HG03175 (cell line): ENCODE results near the gene ALPG.
"Not testable (repeated sequence)": the region's sequence is repeated elsewhere in the genome, so short reads cannot be mapped to it uniquely, and the experiment has no call there.

Experiments used
- ATAC-seq: cut with Tn5 transposase; IDR thresholded peaks from one replicate; pipeline ENCODE4 v1.9.1; 2021; ENCODE audit warnings: mild to moderate bottlenecking, moderate library complexity; ENCODE audit not compliant: unreplicated experiment

Gene ALPG

DNA sequence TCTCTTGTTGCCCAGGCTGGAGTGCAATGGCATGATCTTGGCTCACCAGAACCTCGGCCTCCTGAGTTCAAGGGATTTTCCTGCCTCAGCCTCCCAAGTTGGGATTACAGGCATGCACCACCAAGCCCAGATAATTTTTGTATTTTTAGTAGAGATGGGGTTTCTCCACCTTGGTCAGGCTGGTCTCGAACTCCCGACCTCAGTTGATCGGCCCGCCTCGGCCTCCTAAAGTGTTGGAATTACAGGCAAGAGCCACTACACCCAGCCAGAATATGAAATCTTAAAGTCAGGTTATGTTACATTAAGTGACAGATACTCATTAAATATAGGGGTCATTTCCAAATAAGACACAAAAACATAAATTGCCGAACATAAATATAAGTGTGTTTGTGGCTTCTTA is 12.2 kb upstream of the ALPG start:
- not testable (repeated sequence) for ATAC-seq

DNA sequence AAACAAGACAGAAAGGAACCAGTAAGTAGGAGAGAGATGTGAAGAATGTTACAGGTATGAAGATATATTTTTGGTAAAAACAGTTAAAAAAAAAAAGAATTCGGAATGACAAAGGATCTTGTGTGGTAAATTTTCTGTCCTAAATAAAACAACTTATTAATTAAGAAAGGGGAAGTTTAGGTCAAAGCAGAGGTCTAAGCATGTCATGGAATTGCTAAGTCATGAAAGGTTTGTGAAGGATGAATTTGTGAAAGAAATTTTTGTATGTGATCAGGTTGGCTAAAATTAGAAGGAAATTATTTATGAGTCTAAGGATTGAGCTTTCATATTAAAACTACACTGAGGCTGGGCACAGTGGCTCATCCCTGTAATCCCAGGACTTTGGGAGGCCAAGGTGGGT is 11.1 kb upstream of the ALPG start:
- ATAC-seq = no peak

DNA sequence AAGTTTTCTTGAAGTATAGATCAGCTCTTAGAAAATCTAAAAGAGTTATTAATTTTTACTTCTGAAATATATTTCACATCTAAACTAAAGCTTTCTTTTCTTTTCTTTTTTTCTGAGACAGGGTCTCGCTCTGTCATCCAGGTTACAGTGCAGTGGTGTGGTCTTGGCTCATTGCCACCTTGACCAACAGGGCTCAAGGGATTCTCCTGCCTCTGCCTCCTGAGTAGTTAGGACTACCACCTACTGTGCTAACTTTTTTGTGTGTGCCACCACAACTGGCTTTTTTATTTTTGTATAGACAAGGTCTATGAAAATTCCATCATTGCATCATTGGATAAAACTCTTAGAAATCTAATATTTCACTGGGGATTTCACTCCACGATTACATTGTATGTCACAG is 10.0 kb upstream of the ALPG start:
- ATAC-seq = no peak

DNA sequence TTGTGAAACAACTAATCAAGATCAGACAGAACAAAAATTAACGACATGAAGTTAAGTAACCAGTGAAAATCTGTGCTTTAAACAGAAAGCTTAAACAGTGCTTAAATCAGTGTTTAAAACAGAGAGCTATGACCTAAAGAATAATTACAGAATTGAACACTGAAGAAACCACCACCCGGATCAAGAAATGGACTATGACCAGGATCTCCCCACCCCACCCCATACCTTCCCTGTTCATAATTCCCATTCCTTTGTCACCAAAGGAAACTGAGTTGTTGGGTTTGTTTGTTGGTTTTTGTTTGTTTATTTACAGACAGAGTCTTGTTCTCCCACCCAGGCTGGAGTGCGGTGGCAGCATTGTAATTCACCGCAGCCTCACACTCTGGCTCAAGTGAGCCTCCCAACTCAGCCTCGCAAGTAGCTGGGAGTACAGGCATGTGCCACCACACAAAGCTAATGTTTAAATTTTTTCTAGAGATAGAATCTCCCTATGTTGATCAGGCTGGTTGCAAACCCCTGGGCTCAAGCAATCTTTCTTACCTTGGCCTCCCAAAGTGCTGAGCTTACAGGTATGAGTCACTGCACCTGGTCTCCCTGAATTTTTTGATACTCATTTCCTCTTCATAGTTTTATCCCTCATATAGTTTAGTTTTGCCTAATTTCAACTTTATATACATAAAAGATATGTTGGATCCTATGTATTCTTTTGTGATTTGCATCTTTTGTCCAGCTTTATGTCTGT is 8.2 kb upstream of the ALPG start:
- no peak for ATAC-seq

DNA sequence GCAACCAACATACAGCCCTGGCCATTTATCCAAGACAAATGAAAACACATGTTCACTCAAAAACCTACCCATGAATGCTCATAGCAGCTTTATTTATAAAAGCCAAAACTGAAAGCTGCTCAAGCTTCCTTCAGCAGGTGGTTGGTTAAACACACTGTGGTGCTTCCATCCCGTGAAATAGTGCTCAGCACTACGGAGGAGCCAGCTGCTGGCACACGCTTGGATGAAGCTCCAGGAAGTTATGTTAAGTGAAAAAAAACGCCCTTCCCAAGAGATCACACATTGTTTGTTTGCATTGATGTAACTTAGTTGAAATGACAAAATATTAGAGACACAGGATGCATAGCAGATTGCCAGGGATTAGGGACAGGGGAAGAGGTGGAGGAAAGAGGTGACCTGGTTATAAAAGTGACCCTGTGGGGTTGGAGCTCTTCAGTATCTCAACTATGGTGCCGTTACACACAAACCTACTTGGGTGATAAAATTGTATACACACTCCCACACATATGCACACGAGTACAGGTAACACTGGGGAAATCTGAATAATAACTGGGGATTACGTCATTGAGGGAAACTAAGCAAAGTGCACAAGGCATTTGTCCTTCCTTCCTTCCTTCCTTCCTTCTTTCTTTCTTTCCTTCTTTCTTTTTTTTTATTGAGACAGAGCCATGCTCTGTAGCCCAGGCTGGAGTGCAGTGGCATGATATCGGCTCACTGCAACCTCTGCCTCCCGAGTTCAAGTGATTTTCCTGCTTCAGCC is 6.2 kb upstream of the ALPG start:
- no peak for ATAC-seq

DNA sequence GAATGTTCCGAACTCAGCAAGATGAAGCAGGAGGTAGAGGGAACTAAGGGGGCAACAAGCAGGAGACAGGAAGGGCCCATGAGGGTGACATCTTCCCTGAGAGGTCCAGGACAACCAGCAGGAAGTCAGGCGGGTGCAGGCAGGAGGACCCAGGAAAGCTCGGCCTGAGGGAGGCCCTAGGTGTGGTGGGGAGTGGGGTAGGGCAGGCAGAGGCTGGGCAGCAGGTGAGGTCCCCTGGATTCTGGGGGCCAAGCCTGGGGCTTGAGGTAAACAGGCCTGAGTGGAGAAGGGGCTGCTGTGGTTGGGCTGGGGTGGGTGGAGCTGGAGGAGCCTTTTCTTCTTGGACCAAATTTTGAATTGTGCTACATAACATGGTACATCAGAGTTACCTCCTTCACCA is 4.1 kb upstream of the ALPG start:
- no peak for ATAC-seq

DNA sequence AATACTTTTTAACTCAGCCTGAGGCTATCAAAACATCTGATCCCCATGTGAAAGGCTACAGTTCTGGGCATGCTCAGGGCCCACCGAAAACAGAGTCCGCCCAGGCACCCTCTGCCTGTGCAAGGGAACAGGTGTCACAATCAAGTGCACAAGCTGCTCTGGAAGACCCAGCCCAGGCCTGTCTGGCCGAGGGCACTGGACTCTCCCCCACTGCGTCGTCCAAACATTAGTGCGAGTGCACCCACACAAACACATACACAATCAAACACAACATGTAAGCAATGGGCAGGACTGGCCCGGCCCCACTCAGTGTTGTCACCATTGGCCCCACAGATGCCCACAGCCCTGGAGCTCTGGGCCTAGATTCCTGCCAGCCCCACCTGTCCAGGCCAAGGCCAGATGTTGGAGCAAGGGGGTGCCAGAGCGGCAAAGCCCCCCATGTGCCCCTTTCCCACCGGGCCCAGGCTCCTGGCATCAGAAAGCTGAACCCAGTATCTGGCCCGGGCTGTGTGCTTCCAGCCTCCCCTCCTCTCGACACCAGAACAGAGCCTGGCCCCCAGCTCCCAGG is 617 bp upstream of the ALPG start:
- no peak for ATAC-seq

DNA sequence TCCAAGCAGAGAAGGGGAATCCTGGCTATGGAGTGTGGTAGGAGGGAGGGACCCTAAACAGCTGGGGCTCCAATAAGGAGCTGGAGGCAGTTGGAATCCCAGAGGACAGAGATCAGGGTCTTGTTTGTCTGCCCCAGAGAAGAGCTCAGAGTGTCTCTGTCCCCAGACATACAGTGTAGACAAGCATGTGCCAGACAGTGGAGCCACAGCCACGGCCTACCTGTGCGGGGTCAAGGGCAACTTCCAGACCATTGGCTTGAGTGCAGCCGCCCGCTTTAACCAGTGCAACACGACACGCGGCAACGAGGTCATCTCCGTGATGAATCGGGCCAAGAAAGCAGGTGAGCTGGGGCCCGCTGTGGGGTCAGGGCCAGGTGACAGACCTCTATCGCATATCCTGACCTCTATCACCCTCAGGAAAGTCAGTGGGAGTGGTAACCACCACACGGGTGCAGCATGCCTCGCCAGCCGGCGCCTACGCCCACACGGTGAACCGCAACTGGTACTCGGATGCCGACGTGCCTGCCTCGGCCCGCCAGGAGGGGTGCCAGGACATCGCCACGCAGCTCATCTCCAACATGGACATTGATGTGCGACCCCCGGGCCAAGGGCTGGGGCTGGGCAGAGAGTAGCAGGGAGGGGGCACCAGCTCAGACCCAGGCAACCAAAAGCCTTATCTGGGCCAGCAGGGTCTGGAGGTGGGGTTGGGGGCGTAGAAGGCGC is 945 bp downstream of the ALPG start:
- ATAC-seq = not testable (repeated sequence)

DNA sequence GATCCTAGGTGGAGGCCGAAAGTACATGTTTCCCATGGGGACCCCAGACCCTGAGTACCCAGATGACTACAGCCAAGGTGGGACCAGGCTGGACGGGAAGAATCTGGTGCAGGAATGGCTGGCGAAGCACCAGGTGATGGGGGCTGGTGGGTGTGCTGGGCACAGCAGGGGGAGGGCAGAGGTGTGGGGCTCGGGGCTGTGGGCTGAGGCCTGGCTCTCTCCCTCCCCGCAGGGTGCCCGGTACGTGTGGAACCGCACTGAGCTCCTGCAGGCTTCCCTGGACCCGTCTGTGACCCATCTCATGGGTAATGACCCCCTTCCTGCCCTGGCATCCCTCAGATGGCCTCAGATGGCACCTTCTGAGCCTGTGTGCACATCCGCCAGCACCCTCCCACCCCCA is 1.6 kb downstream of the ALPG start:
- ATAC-seq = not testable (repeated sequence)

DNA sequence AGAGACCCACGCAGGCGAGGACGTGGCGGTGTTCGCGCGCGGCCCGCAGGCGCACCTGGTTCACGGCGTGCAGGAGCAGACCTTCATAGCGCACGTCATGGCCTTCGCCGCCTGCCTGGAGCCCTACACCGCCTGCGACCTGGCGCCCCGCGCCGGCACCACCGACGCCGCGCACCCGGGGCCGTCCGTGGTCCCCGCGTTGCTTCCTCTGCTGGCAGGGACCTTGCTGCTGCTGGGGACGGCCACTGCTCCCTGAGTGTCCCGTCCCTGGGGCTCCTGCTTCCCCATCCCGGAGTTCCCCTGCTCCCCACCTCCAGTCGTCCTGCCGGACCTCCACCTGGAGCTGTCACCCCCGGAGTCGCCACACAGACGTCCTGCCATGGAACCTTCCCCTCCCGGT is 3.0 kb downstream of the ALPG start:
- not testable (repeated sequence) for ATAC-seq

DNA sequence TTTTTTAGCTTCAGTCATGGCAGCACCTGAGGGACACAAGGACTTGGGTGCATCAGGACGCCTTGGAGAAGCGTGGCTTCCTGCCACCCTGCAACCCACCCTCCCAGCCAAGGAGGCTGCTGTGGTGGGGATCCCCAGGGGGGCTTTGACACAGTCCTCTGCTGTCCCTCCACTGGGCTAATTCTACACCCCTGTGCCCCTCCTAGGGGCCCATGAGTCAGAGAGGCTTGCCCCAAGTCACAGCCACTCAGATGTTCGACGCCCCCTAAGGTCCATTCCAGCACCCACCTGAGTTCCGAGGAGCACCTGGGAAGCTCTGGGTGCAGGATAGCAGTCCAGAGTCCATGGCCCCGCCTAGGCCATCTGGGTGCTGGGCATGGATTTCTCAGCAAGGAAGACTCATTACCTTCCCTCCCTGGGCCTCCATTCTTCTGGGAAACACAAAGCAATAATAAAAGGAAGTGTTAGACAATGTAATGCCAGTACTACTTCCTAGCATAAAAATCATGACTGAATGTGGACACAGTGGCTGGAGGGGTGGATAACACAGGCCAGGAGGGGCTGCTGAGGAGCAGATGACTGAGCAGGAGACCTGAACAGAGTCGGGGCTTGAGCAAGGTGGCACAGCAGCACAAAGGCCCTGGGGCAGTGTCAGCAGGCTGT is 3.7 kb downstream of the ALPG start:
- no peak for ATAC-seq

DNA sequence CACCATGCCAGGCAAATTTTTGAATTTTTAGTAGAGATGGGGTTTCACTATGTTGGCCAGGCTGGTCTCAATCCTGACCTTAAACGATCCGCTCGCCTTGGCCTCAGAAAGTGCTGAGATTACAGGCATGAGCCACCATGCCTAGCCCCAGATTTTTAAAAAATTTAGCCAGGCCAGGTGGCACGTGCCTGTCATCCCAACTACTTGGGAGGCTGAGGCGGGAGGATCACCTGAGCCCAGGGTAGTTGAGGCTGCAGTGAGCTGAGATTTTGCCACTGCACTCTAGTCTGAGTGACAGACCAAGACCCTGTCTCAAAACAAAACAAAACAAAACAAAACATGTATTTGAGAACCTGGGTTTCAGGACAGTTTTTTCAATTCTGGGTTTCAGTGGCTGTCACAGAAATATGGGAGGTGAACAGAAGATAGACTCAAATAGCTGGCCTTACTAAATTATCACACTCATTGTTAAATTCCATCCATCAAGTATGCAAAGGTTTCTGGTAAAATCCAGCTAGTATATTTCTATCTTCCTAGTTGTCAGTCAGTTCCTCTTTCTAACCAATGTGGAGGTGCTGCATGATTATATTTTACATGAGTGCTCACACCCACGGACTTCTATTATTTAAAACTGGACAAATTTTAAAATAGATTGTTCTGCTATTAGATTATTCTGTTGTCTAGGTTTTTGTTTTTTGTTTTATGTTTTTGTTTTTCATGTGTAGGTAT is 5.4 kb downstream of the ALPG start:
- ATAC-seq = no peak

DNA sequence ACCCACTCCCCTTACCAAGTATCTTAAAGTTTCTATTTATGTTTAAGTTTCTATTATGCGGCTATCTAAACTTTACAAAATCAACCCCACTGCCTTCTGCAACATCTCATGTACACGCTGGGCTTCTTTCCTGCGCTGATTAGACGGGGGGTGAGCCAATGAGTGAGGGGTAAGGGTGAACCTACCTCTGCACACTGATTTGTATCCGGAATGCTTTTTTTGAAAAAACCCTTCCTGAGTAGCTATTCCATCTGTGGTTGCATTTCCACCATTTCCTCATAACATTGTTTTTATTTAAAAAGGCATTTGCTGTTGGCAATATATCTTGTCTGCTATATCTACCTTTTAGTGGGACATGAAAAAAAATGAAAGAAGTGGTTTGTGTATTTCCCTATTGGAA is 6.3 kb downstream of the ALPG start:
- ATAC-seq = no peak

DNA sequence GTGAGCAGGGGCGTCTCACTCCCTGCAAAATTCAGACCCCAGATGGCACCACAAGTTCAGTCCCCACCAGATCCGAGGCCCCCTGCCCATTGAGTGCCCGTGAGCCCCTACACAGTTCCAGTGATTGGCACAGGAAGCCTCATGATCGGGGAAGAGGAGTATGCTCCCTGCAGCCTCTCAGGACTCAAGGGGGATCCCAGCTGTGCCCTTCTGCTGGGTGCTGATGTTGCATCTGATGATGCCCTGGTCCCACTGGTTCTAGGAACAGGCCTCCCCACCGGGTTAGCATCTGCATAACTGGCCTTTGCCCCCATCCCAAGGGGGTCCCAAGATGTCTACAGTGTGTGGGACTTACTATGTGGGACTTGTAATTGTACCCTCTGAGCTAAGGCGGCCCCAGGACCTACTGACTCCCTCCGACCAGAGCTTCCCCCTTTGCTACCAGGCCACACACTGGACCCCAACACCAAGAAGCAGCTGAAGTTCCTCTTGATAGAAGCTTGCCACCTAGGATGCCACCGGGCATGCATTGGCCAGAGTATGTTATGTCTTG is 8.6 kb downstream of the ALPG start:
- ATAC-seq = no peak

DNA sequence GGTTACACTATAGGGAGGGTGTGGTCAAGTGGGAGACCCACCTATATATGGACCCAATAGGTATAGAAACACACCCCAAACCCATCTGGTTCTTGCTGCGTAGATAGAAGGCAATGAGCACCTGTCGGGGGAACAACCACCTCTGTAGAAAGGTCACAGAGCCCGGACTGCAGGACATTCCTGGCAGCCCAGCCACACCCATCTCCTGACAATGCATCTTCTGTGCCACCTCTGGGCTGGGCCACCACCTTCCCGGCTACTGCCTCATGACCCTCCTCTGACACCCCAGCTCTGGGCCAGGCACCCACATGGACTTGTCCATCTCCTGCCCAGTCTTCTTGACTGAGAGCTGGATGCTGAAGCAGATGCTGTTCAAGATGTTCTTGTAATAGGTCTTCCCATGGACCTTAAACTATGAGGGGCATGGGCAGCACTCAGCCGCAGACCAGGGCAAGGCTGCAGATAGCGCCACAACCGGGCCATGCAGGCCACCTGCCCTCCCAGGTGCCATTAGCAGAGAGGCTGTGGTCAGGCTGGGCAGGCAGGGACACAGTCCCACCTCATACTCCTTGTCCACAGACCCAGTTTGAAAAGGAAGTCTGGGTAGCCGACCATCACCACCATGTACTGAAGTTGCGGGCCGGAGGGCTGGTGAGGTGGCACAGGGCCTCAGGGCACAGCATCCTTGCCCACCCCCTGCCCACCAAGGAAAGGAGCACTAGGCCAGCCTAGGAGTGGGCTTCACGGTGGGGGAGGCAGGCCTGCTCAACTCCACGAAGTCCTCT is 9.3 kb downstream of the ALPG start:
- ATAC-seq = no peak

DNA sequence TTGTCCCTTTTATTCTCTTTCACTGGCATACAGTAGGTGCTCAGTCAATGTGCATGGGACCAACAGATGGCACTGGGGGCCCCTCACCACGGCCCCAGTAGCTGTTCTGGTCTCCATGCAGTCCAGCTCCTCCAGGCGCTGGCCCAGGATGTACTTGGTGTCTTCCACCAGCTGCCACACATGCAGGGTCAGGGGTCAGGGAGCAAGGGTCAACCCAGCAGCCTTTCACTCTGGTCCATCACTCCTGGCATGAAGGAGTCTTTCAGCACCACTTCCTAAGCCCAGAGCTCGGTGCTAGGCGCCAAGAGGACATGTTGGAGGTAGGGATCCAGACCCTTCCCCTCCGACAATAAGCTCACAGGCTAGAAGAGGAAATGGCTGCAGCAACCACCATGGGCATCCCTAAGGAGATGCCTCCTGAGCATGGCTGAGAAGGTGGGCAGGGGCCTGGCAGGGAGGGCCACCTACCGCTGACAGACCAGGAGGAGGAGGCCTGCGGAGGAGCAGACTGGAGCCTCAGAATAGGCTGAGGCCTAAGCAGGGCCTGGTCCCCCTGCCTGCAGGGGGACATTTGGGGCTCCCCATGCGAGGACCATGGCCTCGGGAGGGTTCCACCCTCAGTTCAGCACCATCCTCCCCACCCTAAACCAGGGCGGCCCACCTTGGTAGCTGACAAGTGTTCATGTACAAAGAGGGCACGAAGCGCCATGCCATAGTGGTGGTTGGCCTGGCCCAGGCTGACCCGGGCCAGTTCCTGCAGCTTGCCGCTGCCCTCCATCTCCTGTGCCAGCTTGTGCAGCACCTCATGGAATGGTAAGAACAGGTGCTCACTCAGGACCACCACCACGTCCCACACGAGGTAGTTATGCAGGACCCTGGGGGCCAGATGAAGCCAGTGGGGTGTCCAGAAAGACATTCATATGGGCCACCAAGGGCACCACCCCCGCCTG is 10.2 kb downstream of the ALPG start:
- ATAC-seq = no peak

DNA sequence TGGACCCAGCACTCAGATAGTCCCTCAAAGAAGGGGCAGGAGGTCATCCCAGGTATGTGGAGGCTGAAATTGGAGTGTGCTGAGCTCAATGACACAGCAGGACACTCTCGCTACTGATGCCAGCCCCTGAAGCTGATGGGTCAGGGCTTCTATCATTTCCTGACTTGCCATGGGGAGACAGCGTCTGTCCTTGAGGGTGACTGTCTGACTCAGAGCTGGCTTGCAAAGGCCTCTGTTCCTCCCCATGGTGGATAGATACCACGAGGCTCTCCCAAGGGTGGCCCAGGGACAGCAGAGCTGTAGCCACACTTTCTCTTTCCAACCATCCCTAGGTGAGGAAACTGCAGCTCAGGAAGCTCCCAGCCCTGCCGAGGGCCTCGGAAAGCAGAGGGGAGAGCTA is 10.8 kb downstream of the ALPG start:
- ATAC-seq = no peak

DNA sequence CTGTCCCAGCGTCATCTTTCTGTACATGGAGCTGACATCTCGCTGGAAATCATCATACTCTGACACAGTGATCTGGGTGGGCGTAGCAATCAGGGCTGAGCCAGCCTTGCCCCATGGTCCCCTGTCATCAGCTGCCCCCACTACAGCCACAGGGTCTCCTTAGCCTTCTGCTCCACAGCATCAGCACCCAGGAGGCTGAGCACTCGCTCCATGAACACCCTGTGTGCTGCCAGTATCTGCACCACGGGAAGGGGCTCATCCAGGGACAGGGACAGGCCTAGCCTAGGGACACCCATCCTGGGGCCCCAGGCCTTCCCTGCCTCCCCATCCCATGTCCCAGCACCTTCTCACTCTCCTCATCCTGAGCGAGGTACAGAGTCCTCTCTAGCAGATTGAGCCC is 11.4 kb downstream of the ALPG start:
- no peak for ATAC-seq
